Inflammatory macrophage treated with lipopolysaccharide for 4 hours (primary cell): Measurements from ENCODE around the gene GFRA4.

Source experiments
- DNase-seq: peaks from one replicate; pipeline ENCODE4 v3.0.0-alpha.2; 2020

The GFRA4 gene

GRCh38 chr20:3693376-3693775 is 30.2 kb upstream of the GFRA4 start:
- DNase-seq: no peak

- no peak for DNase-seq
These were observed 29.6 kb upstream of the GFRA4 start for GRCh38 chr20:3692706-3693294.

DNA sequence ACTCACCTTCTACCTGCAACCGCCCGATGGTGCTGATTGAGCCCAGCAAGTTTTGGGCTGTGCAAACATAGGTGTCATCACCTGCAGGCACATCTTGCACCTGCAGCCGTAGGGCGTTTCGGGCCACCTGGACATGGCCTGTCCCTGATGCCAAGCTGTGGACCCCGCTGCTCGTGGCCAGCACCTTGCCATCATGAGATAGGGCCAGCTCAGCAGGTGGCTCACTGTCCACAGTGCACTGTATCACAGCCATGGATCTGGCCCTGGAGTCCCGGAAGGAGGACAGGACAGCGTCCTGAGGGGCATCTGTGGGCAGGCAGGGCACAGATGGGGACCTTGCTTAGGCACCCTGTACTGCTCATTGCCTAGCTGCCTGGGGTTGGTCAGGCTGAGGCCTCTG is 28.7 kb upstream of the GFRA4 start:
- DNase-seq: no peak

- DNase-seq: no peak
These were observed 28.1 kb upstream of the GFRA4 start for GRCh38 chr20:3691306-3691705.

GRCh38 chr20:3690413-3690812 is 27.2 kb upstream of the GFRA4 start:
- DNase-seq: no peak

- DNase-seq: no peak
These were observed 26.8 kb upstream of the GFRA4 start for GRCh38 chr20:3689978-3690377.

DNA sequence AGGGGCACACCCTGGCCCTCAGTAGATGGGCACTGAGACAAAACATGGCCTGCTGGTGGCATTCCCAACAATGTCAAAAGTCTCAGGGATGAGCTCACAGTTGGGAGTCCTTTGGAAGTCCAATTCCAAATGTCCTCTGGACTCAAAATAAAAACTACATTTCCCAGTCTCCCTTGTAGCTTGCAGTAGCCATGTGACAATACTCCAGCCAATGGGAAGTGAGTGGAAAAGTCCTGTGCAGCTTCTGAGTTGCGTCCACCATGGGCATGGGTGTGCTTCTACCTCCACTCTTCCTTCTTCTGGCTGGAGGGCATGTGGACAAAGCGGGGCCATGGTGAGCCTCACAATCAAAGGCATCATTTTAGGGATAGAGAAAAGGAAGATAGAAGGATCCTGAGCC is 24.5 kb upstream of the GFRA4 start:
- no peak for DNase-seq

GRCh38 chr20:3686867-3687321 is 23.7 kb upstream of the GFRA4 start:
- no peak for DNase-seq

- DNase-seq: no peak
These were observed 23.2 kb upstream of the GFRA4 start for GRCh38 chr20:3686421-3686820.

DNA sequence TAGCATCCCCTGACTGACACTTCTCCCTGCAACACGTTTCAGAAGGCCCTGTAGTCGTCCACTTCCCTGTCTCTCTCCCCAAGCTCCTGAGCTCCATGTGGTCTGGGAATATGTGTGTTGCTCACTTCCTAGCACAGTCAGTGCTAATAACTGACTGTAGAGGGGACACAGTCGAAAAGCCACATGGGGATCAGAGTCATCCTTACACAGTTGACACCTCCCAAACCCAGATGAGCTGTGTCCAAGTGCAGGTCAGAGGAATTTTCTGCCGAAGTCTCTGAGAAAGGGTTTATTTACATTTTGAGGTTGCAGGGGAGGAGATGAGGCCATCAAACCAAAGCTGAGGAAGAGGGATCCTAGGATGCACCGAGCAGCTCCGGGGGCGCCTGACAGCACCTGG is 22.1 kb upstream of the GFRA4 start:
- no peak for DNase-seq

DNA sequence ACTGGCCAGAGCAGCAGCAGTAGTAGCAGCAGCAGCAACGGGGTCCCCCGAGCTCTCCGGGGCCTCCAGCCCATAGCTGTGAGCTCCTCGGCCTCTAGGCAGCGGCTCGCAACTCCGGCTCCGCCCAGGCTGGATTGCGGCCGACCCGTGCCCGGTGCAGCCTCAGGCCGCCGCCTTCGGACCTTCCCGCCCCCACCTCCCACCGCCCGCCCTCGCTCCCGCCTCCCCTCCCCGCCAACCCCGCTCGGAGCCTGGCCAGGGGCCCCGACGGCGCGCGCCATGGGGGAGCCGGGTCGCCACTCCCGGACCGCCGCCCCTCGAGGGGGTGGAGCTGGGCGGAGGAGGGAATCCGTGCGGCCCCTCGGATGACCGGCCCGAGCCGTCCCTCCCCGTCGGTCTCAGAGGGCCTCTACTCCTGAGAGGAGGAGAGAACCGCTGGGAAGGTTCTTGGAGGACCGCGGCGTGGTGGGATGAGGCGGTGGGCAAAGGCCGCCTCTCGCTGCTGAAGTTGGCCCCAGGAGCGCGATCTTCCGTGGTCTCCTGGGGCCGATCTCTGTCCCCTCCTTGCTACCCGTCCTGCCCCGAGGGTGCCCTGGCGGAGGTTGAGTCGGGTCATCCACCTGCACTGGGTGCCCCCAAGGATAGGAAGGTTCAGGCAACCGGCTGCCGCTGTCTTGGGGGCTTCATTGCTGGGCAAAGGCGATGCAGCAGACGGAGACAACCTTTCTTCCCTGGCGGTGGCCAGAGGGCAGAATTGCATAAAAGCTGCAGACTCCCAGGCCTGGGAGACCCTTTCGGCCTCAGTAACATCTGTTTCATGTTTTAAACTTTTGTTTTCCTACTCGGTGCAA is 19.0 kb upstream of the GFRA4 start, which contains the start of gene ADAM33:
ADAM33 (minus strand) TSS at position 80 of the 851 bp plus-strand sequence; CDS start at position 74, 6 bp downstream.
- DNase-seq: no peak

- DNase-seq: no peak
These were observed 18.2 kb upstream of the GFRA4 start for GRCh38 chr20:3681352-3681930.

DNA sequence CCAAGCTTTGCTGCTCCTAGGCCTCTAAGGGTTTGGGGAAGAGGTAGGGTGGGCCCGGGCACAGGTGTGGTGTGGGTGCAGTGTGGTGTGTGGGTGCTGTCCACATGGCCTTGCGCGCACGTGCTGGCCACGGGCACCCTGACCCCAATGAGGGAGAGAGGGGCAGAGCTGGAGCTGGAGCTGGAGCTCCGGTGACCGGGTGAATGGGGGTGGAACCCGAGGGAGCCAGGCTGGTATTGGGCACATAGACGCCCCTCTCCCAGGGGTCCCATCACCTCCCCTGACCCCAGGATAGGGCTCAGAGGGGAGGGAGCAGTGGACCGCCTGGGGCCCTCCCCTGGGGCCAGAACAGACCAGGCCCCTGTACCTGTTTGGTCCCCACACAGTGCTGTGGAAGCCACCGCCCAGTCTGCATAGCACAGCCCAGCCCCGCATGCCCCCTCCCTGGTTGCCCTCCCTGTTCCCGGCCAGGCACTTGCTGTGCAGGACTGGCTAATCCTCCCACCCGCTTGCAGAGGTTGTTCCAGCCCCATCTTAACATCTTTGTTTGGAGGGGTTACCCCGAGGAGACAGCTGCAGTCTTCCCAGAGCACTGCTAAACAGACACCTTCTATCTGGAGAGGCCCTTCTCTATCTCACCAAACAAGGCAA is 17.6 kb upstream of the GFRA4 start:
- DNase-seq: no peak

- no peak for DNase-seq
These were observed 16.8 kb upstream of the GFRA4 start for GRCh38 chr20:3679749-3680700.

GRCh38 chr20:3678856-3679720 is 15.9 kb upstream of the GFRA4 start:
- DNase-seq: no peak

DNA sequence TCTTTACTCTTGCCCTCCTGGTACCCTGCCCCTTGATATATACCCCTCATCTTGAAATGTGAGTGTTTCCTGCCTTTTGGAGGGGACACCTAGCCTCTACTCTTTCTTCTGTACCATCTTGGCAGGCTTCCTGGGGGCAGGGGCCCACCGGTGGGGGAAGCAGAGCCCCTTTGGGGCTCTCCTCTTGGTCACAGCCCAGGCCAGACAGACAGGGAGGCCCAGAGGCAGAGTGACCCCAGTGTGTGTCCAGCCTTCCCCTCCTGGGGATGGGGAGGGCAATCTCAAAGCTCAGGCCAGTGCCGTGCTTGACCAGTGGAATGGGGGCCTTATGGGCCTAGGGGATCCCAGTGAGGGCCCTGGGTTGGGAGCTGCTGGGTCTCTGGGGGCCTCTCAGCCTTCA is 15.0 kb upstream of the GFRA4 start:
- DNase-seq: no peak

DNA sequence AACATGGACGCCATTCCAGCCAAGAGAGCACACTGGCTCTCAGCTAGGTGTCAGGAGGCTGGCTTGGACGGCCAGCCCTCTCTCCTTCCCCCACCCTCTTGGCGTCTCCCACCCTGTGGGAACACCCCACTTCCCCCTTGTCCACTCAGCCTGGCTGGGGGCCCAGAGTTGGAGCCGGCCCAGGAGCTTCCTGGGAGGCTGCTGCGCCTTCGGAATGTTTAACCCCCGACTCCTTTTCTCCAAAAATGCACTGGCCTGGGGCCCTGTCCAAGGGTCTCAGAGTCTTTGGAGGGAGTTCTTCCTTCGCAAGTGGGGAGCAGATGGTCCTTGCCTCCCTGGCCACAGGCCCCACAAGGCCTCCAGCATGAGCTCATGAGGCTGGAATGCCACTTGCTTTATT is 14.5 kb upstream of the GFRA4 start:
- no peak for DNase-seq

GRCh38 chr20:3674995-3675900 is 12.0 kb upstream of the GFRA4 start:
- DNase-seq: no peak

DNA sequence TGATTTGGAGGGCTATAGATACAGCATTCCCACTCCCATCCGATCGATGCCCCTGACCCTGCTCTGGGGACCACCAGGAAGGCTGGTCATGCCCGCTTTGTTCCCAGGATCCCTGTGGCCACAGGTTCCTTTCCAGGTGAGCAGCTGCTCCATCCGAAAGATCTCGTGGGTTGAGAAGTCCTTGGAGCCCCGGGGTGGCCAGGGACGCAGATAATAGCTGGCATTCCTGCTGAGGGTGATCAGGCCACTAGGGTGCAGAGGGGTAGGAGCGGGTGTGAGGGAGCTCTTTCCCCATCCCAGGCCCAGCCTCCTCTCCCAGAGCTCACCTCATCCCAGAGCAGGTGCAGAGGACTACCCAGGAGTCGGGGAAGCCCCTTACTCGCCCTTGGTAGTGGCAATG is 11.2 kb upstream of the GFRA4 start:
- DNase-seq: no peak
